ENCODE results near the gene SKA2. TPM values are rescaled to one million over a fixed set of nuclear protein-coding genes. Genes with fewer than 3 reads are reported as not detected.

SKA2 gene
- total RNA-seq, 4 donors from 2014 or later: 41.2 to 65.3 (median 46.8) TPM

- Histone ChIP-seq H3K27me3 (no peaks in the 10 kb centered on the region), H3K36me3 (peaks cover 8 to 15% of the 10 kb centered on the region in 2 donors), H3K4me3 (replicated peaks in 1 of 3) (no peak overlapping the region), H3K9me3 (no peaks in the 10 kb centered on the region), H3K27ac (no peak overlapping the region), H3K4me1 (no peaks in the 10 kb centered on the region)
- 76 to 86% methylated on average over 2 of the region's 2 CpGs for WGBS, 2 donors
- intact Hi-C loops (cut with DNase I): no loop called here
- TF ChIP-seq POLR2A (IDR thresholded peaks at IDR 0.05) (no peak), CTCF (IDR thresholded peaks at IDR 0.05) (no peak)
- no peak for DNase-seq
These were observed 87.6 kb downstream of the SKA2 start for GRCh38 chr17:59067340-59067739.

GRCh38 chr17:59062509-59062908, 92.5 kb downstream of the SKA2 start:
- Histone ChIP-seq H3K9me3 (no peaks in the 10 kb centered on the region), H3K4me1 (no peaks in the 10 kb centered on the region), H3K27me3 (no peaks in the 10 kb centered on the region), H3K27ac (no peak overlapping the region), H3K36me3 (peaks cover 10 to 13% of the 10 kb centered on the region in 2 donors), H3K4me3 (replicated peaks in 1 of 3) (no peak overlapping the region)
- DNase-seq: no peak
- TF ChIP-seq CTCF (IDR thresholded peaks at IDR 0.05) (no peak), POLR2A (IDR thresholded peaks at IDR 0.05) (no peak)
- intact Hi-C loops (cut with DNase I): no loop called here
- WGBS, 2 donors: 96 to 99% methylated on average over 2 of the region's 2 CpGs

MicroRNA genes within 50 kb of the gene (microRNA counts, 767-probe panel; counts per million panel counts)
- 2,693 to 4,640 counts per million in 2 donors for microRNA hsa-miR-301a-3p
- microRNA hsa-miR-454-3p: 2,771 to 4,963 counts per million in 2 donors

Small RNAs within 50 kb of the gene (microRNA-seq; reads per million reads assigned to microRNA genes)
- gene MIR301A: 42.5 reads per million, percentile 46 among the genes with 10 or more reads in this experiment
- 778 reads per million, percentile 77 among the genes with 10 or more reads in this experiment for gene MIR454

Small RNAs within 50 kb of the gene (small RNA-seq; reads per million reads assigned to genes)
- 1.6 reads per million, percentile 45 among the genes with 10 or more reads in this experiment for gene MIR301A
- gene MIR454: 1.3 reads per million, percentile 33 among the genes with 10 or more reads in this experiment
- not detected for gene RNU2-58P

Other genes with a start within 250 kb of the SKA2 start
- gene TRIM37, start 48.3 kb downstream of the SKA2 start, total RNA-seq: 10 to 100 TPM; 30.2 to 46.8 (median 34.2) TPM
- gene PRR11, start 560 bp upstream of the SKA2 start, total RNA-seq: 1 to 10 TPM in 3 of 4 donors, under 1 TPM in 1; 0.89 to 2.2 (median 1.3) TPM
- 10 to 100 TPM in 3 of 4 donors, 1 to 10 TPM in 1; 7.8 to 14.6 (median 12.1) TPM for gene SMG8, start 54.8 kb upstream of the SKA2 start, total RNA-seq
- gene GDPD1, start 65.3 kb upstream of the SKA2 start, total RNA-seq: 1 to 10 TPM; 1.0 to 3.7 (median 3.5) TPM
- gene YPEL2, start 176.5 kb upstream of the SKA2 start, total RNA-seq: 10 to 100 TPM; 29.5 to 67.2 (median 39.9) TPM